ENCODE results near the gene BCL2L12.

BCL2L12 gene

GRCh38 chr19:49657493-49658138 lies 8.1 kb upstream of the BCL2L12 start:
- Histone ChIP-seq H3K9ac (ENCODE audit: low read depth, low read length) (no peak overlapping the region), H3K4me3 (ENCODE audit: low read length) (no peak overlapping the region), H3K27me3 (ENCODE audit: control insufficient read depth, insufficient read depth, low read length) (no peaks in the 10 kb centered on the region), H3K9me3 (replicated peaks; ENCODE audit: low read length) (no peaks in the 10 kb centered on the region), H3K4me1 (ENCODE audit: control insufficient read depth, insufficient read depth, low read length) (no peaks in the 10 kb centered on the region), H3K36me3 (ENCODE audit: insufficient read depth, low read length) (peaks cover 86% of the 10 kb centered on the region), H3K4me2 (ENCODE audit: low read length) (no peak overlapping the region)

- Histone ChIP-seq H3K4me1 (ENCODE audit: control insufficient read depth, insufficient read depth, low read length) (no peaks in the 10 kb centered on the region), H3K27me3 (ENCODE audit: control insufficient read depth, insufficient read depth, low read length) (no peaks in the 10 kb centered on the region), H3K4me2 (ENCODE audit: low read length) (no peak overlapping the region), H3K9me3 (replicated peaks; ENCODE audit: low read length) (no peaks in the 10 kb centered on the region), H3K36me3 (ENCODE audit: insufficient read depth, low read length) (peaks cover 87% of the 10 kb centered on the region), H3K9ac (ENCODE audit: low read depth, low read length) (no peak overlapping the region), H3K4me3 (ENCODE audit: low read length) (no peak overlapping the region)
Measured at GRCh38 chr19:49658139-49658517, 7.6 kb upstream of the BCL2L12 start.

- Histone ChIP-seq H3K27me3 (ENCODE audit: control insufficient read depth, insufficient read depth, low read length) (no peaks in the 10 kb centered on the region), H3K4me2 (ENCODE audit: low read length) (no peak overlapping the region), H3K36me3 (ENCODE audit: insufficient read depth, low read length) (peaks cover 83% of the 10 kb centered on the region), H3K9ac (ENCODE audit: low read depth, low read length) (no peak overlapping the region), H3K9me3 (replicated peaks; ENCODE audit: low read length) (no peaks in the 10 kb centered on the region), H3K4me1 (ENCODE audit: control insufficient read depth, insufficient read depth, low read length) (peaks cover under 1% of the 10 kb centered on the region), H3K4me3 (ENCODE audit: low read length) (no peak overlapping the region)
Measured at GRCh38 chr19:49658566-49659442, 6.9 kb upstream of the BCL2L12 start.

GRCh38 chr19:49660338-49660961 lies 5.3 kb upstream of the BCL2L12 start:
- Histone ChIP-seq H3K4me1 (ENCODE audit: control insufficient read depth, insufficient read depth, low read length) (peaks cover 5% of the 10 kb centered on the region), H3K4me3 (ENCODE audit: low read length) (no peak overlapping the region), H3K9me3 (replicated peaks; ENCODE audit: low read length) (no peaks in the 10 kb centered on the region), H3K36me3 (ENCODE audit: insufficient read depth, low read length) (peaks cover 69% of the 10 kb centered on the region), H3K9ac (ENCODE audit: low read depth, low read length) (no peak overlapping the region), H3K4me2 (ENCODE audit: low read length) (no peak overlapping the region), H3K27me3 (ENCODE audit: control insufficient read depth, insufficient read depth, low read length) (no peaks in the 10 kb centered on the region)

GRCh38 chr19:49662011-49662410 lies 3.7 kb upstream of the BCL2L12 start:
- Histone ChIP-seq H3K27me3 (ENCODE audit: control insufficient read depth, insufficient read depth, low read length) (no peaks in the 10 kb centered on the region), H3K9ac (ENCODE audit: low read depth, low read length) (no peak overlapping the region), H3K4me1 (ENCODE audit: control insufficient read depth, insufficient read depth, low read length) (peaks cover 15% of the 10 kb centered on the region), H3K4me3 (ENCODE audit: low read length) (no peak overlapping the region), H3K36me3 (ENCODE audit: insufficient read depth, low read length) (peaks cover 55% of the 10 kb centered on the region), H3K4me2 (ENCODE audit: low read length) (no peak overlapping the region), H3K9me3 (replicated peaks; ENCODE audit: low read length) (no peaks in the 10 kb centered on the region)

GRCh38 chr19:49663224-49663623 lies 2.5 kb upstream of the BCL2L12 start:
- Histone ChIP-seq H3K4me1 (ENCODE audit: control insufficient read depth, insufficient read depth, low read length) (peaks cover 20% of the 10 kb centered on the region), H3K9me3 (replicated peaks; ENCODE audit: low read length) (no peaks in the 10 kb centered on the region), H3K27me3 (ENCODE audit: control insufficient read depth, insufficient read depth, low read length) (no peaks in the 10 kb centered on the region), H3K4me2 (ENCODE audit: low read length) (no peak overlapping the region), H3K9ac (ENCODE audit: low read depth, low read length) (no peak overlapping the region), H3K4me3 (ENCODE audit: low read length) (no peak overlapping the region), H3K36me3 (ENCODE audit: insufficient read depth, low read length) (peaks cover 47% of the 10 kb centered on the region)

GRCh38 chr19:49664171-49665035 lies 1.3 kb upstream of the BCL2L12 start:
- peak overlapping the region; percentile 95 for H3K4me2 ChIP-seq (ENCODE audit: low read length)
- peak overlapping the region; percentile 92 for H3K4me3 ChIP-seq (ENCODE audit: low read length)
- peak overlapping the region; percentile 89 for H3K9ac ChIP-seq (ENCODE audit: low read depth, low read length)
- H3K4me1 ChIP-seq (ENCODE audit: control insufficient read depth, insufficient read depth, low read length) = peaks cover 20% of the 10 kb centered on the region
- no peaks in the 10 kb centered on the region for H3K27me3 ChIP-seq (ENCODE audit: control insufficient read depth, insufficient read depth, low read length)
- H3K36me3 ChIP-seq (ENCODE audit: insufficient read depth, low read length) = peaks cover 38% of the 10 kb centered on the region
- no peaks in the 10 kb centered on the region for H3K9me3 ChIP-seq (replicated peaks; ENCODE audit: low read length)

GRCh38 chr19:49665036-49665350 lies 740 bp upstream of the BCL2L12 start:
- H3K9me3 ChIP-seq (replicated peaks; ENCODE audit: low read length) = no peaks in the 10 kb centered on the region
- peak overlapping the region; percentile 92 for H3K4me3 ChIP-seq (ENCODE audit: low read length)
- no peaks in the 10 kb centered on the region for H3K27me3 ChIP-seq (ENCODE audit: control insufficient read depth, insufficient read depth, low read length)
- H3K4me1 ChIP-seq (ENCODE audit: control insufficient read depth, insufficient read depth, low read length) = peaks cover 20% of the 10 kb centered on the region
- H3K36me3 ChIP-seq (ENCODE audit: insufficient read depth, low read length) = peaks cover 32% of the 10 kb centered on the region
- H3K9ac ChIP-seq (ENCODE audit: low read depth, low read length) = peak overlapping the region; percentile 89
- H3K4me2 ChIP-seq (ENCODE audit: low read length) = peak overlapping the region; percentile 95

- H3K4me2 ChIP-seq (ENCODE audit: low read length) = peak overlapping the region; percentile 95
- H3K9ac ChIP-seq (ENCODE audit: low read depth, low read length) = peak overlapping the region; percentile 89
- peak overlapping the region; percentile 92 for H3K4me3 ChIP-seq (ENCODE audit: low read length)
- H3K36me3 ChIP-seq (ENCODE audit: insufficient read depth, low read length) = peaks cover 22% of the 10 kb centered on the region
- no peaks in the 10 kb centered on the region for H3K9me3 ChIP-seq (replicated peaks; ENCODE audit: low read length)
- peaks cover 20% of the 10 kb centered on the region for H3K4me1 ChIP-seq (ENCODE audit: control insufficient read depth, insufficient read depth, low read length)
- H3K27me3 ChIP-seq (ENCODE audit: control insufficient read depth, insufficient read depth, low read length) = no peaks in the 10 kb centered on the region
Measured at GRCh38 chr19:49666120-49666444, 349 bp downstream of the BCL2L12 start.

- peaks cover 11% of the 10 kb centered on the region for H3K36me3 ChIP-seq (ENCODE audit: insufficient read depth, low read length)
- no peaks in the 10 kb centered on the region for H3K9me3 ChIP-seq (replicated peaks; ENCODE audit: low read length)
- H3K9ac ChIP-seq (ENCODE audit: low read depth, low read length) = no peak overlapping the region
- no peaks in the 10 kb centered on the region for H3K27me3 ChIP-seq (ENCODE audit: control insufficient read depth, insufficient read depth, low read length)
- H3K4me3 ChIP-seq (ENCODE audit: low read length) = no peak overlapping the region
- peaks cover 27% of the 10 kb centered on the region for H3K4me1 ChIP-seq (ENCODE audit: control insufficient read depth, insufficient read depth, low read length)
- H3K4me2 ChIP-seq (ENCODE audit: low read length) = peak overlapping the region; percentile 95
Measured at GRCh38 chr19:49667473-49667872, 1.7 kb downstream of the BCL2L12 start.

GRCh38 chr19:49669516-49669915 lies 3.8 kb downstream of the BCL2L12 start:
- peaks cover 3% of the 10 kb centered on the region for H3K36me3 ChIP-seq (ENCODE audit: insufficient read depth, low read length)
- no peaks in the 10 kb centered on the region for H3K27me3 ChIP-seq (ENCODE audit: control insufficient read depth, insufficient read depth, low read length)
- H3K4me1 ChIP-seq (ENCODE audit: control insufficient read depth, insufficient read depth, low read length) = peaks cover 22% of the 10 kb centered on the region
- no peak overlapping the region for H3K4me2 ChIP-seq (ENCODE audit: low read length)
- no peak overlapping the region for H3K9ac ChIP-seq (ENCODE audit: low read depth, low read length)
- no peaks in the 10 kb centered on the region for H3K9me3 ChIP-seq (replicated peaks; ENCODE audit: low read length)
- no peak overlapping the region for H3K4me3 ChIP-seq (ENCODE audit: low read length)
